ENCODE measurements around the gene EXOC3L4. TPM values are rescaled to one million over a fixed set of nuclear protein-coding genes. Genes with fewer than 3 reads are reported as not detected.

Gene EXOC3L4
- polyA plus RNA-seq, 3 donors = 1.7 to 4.5 (median 1.7) TPM

GRCh38 chr14:103087343-103087835, 7.1 kb upstream of the EXOC3L4 start:
- H3K27ac ChIP-seq (ENCODE audit: low read depth, low read length) = no peak overlapping the region
- WGBS, 3 donors = 68 to 88% (median 83%) methylated on average over 13 of the region's 13 CpGs

- 86 to 91% (median 89%) methylated on average over 6 of the region's 6 CpGs for WGBS, 3 donors
- no peak overlapping the region for H3K27ac ChIP-seq (ENCODE audit: low read depth, low read length)
Observed at GRCh38 chr14:103088921-103089320, 5.6 kb upstream of the EXOC3L4 start.

DNA sequence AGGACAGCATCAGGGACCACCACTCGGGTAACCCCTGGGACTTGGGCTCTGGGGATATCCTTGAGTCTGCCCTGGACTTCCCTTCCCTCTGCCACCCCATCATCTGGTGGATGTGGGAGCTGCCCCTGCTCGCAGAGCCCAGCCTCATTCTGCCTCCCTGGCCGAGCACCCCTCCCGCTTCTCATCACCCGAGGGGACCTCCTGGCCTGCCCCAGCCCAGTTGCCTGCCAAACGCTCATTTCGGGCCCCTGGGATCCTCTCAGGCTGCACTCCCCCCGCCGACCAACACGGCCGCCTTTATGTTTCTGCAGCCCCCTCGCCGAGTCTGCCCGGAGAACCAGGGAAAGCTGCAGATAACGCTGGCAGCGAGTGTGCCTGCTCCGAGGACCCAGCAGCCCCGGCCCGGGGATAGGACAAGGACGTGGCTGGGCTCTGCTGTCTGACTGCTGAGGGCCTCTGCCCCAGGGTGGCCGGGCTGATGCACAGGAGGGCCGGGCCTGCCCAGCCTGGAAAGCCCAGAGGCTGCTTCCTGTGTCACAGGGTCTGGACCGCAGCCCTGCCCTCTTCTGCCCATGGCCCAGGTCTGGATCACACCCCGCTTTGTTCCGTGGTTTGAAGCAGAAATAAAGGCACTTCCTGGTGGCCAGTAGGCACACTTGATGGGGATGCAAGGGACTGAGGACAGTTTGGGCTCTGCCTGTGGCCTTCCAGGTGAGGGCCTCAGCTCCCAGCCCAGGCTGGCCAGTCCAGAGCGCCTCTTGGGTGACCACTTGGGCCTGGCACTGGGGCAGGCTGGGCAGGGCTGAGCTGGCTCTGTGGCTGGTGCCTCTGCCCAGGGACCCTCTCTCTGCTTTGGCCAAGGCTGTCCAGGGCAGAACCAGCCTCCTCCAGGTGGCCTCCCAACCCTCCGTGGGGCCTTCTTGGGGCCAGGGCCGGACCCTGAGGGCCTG, 4.9 kb upstream of the EXOC3L4 start:
- WGBS, 3 donors = 84 to 89% (median 85%) methylated on average over 25 to 28 of the region's 28 CpGs
- H3K27ac ChIP-seq (ENCODE audit: low read depth, low read length) = no peak overlapping the region

GRCh38 chr14:103090481-103091020, 4.0 kb upstream of the EXOC3L4 start:
- no peak overlapping the region for H3K27ac ChIP-seq (ENCODE audit: low read depth, low read length)
- WGBS, 3 donors = 75 to 85% (median 77%) methylated on average over 12 of the region's 12 CpGs

GRCh38 chr14:103091041-103091882, 3.3 kb upstream of the EXOC3L4 start:
- WGBS, 3 donors = 5 to 7% (median 7%) methylated on average over 63 to 69 of the region's 69 CpGs
- no peak overlapping the region for H3K27ac ChIP-seq (ENCODE audit: low read depth, low read length)

- no peak overlapping the region for H3K27ac ChIP-seq (ENCODE audit: low read depth, low read length)
- 44 to 62% (median 56%) methylated on average over 8 to 9 of the region's 9 CpGs for WGBS, 3 donors
Observed at GRCh38 chr14:103091883-103092222, 2.7 kb upstream of the EXOC3L4 start.

DNA sequence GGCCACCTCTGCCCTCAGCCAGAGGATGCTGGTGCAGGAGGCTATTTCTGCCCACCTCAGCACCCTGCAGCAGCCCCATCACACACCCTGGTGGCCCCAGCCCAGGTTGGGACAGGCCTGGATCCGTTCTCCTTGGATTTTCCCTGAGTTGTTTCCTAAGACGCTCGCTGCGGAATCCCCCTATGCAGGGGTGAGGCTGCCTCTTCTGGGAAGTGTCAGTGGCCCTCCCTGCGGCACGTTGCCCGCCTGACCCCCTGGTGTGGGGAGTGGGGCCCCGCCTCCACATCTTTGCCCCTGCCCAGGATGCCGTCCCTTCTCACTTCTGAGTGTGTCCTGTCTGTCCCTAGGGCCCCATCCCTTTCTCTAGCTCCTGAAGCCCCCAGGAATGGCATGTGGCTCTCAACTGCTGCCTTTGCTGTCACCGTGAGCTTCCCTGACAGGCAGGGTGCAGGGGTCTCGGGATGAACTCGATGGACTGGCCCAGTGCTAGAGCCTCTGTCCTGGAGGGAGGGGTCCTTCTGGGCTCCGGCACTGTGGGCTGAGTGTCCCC, 594 bp upstream of the EXOC3L4 start:
- WGBS, 3 donors = 69 to 84% (median 75%) methylated on average over 13 of the region's 13 CpGs
- no peak overlapping the region for H3K27ac ChIP-seq (ENCODE audit: low read depth, low read length)

DNA sequence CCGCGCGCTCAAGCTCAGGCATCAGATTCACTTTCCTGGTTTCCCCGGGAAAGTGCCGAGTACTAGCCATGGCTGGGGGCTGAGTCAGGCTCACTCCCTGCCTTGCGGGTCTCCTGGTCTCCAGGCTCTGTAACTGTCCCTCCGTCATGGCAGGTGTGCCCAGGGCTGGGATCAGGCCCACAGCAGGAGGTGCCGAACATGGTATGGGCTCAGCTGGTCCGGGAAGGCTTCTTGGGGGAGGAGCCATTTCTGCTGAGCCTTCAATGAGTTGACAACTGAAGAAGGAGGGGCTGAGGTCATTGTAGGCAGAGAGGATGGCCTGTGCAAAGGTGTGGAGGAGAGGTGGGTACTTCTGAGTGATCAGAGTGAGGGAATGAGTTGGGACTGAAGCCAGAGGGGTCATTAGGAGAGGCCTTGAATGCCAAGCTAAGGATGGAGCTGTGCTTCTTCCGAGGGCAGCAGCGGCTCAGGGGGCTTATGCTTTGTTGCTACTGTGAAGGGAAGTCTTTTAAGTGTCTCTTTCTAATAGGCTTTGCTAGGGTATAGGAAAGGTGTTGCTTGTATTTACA, 769 bp downstream of the EXOC3L4 start:
- H3K27ac ChIP-seq (ENCODE audit: low read depth, low read length) = no peak overlapping the region
- WGBS, 3 donors = 79 to 94% (median 88%) methylated on average over 11 of the region's 11 CpGs

DNA sequence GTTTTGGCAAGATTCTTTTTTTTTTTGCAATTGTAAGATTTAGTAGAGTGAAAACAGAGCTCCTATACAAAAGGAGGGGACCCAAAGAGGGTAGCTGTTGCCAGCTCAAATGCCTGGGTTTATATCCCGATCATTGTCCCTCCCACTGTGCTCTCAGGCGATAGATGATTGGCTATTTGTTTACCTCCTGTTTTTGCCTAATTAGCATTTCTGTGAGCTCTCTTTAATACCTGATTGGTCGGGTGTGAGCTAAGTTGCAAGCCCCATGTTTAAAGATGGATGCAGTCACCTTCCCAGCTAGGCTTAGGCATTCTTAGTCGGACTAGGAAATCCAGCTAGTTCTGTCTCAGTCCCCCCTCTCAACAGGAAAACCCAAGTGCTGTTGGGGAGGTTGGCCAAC, 1.9 kb downstream of the EXOC3L4 start:
- no peak overlapping the region for H3K27ac ChIP-seq (ENCODE audit: low read depth, low read length)
- 71 to 93% (median 86%) methylated on average over 4 of the region's 4 CpGs for WGBS, 3 donors

- no peak overlapping the region for H3K27ac ChIP-seq (ENCODE audit: low read depth, low read length)
- WGBS, 3 donors = 81 to 90% (median 85%) methylated on average over 20 to 26 of the region's 26 CpGs
Observed at GRCh38 chr14:103097244-103097993, 2.9 kb downstream of the EXOC3L4 start.

DNA sequence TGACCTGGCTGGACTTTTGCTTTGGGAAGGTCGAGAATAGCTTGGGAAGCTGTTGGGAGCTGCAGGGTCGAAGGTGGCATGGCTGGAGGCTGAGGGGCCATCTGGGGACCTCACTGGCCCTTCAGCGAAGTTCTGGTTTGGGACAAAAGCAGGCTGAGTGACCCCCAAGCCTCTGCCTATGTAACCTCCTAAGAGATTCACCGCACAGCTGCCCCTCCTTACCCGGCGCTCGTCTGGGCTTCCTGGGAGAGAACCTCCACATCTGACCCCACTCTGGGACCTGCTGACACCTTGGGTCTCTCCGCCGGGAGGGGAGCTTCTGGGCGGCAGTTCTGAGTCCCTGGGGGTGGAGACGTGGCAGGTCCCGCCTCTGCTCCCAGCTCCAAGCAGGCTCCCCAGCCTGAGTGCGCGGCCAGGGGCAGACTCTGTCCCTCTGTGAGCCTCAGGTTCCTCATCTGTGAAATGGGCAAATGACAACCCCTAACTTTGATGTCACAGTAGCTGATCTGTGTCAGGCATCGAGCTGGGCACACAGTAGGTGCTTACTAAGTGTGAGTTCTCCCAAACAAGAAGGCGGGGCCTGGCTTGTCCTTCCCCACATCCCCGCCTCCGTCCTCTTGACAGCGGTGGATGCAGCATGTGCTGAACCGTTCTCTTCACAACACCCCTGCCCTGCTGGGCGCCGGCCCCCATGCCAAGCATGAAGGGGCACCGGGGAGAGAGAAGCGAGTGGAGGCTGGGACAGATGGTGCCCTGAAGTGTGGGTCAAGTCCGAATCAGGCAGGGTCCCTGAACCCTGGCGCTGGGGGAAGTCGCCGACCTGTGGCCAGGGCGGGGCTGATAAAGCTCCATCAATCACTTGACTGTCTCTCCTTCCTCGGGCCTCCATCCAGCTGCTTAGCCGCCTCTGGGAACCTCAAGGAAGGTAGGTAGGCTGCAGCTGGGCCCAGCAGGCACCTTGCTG, 3.8 kb downstream of the EXOC3L4 start:
- WGBS, 3 donors = 68 to 81% (median 75%) methylated on average over 31 of the region's 31 CpGs

GRCh38 chr14:103099081-103099732, 4.7 kb downstream of the EXOC3L4 start:
- WGBS, 3 donors = 26 to 61% (median 59%) methylated on average over 12 of the region's 12 CpGs
- H3K27ac ChIP-seq (ENCODE audit: low read depth, low read length) = no peak overlapping the region

More for the DNA sequence above, 3.8 kb downstream of the EXOC3L4 start:
- no peak overlapping the region for H3K27ac ChIP-seq (ENCODE audit: low read depth, low read length)

GRCh38 chr14:103099733-103100280, 5.3 kb downstream of the EXOC3L4 start:
- 62 to 88% (median 87%) methylated on average over 8 of the region's 8 CpGs for WGBS, 3 donors
- H3K27ac ChIP-seq (ENCODE audit: low read depth, low read length) = no peak overlapping the region

- H3K27ac ChIP-seq (ENCODE audit: low read depth, low read length) = no peak overlapping the region
- 69 to 88% (median 85%) methylated on average over 25 of the region's 25 CpGs for WGBS, 3 donors
Observed at GRCh38 chr14:103100281-103101121, 6.0 kb downstream of the EXOC3L4 start.
